ENCODE results near the gene VAV3. TPM values are rescaled to one million over a fixed set of nuclear protein-coding genes. Genes with fewer than 3 reads are reported as not detected.

Gene VAV3
- total and polyA plus RNA-seq, 3 donors from 2014 or later, result 10.1 to 11.4 (median 11.3) TPM

DNA sequence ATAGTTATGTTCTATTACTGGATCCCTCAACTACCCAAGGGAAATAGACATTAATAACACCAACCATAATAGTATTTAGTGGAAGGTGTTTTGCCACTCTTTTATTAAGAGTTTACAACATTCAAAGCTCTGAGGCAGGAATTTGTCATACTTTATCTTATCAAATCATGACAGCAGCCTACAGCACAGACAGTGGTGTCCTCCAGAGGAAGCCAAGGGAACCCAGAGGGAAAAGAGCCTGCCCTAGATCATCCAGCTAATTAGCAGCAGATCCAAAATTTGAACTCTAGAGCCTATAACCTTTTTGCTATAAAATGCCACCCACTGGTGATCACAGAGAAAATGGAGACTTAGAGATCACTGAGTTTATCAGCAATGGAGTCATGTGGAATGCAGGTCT is 18.2 kb downstream of the VAV3 start:
- Histone ChIP-seq H3K4me3 (no peak overlapping the region), H3K9me3 (no peaks in the 10 kb centered on the region), H3K27me3 (no peaks in the 10 kb centered on the region), H3K36me3 (ENCODE audit: low read depth, missing control alignments) (no peaks in the 10 kb centered on the region), H3K4me1 (no peaks in the 10 kb centered on the region), H3K27ac (no peak overlapping the region)
- no peak for DNase-seq
- TF ChIP-seq, protein P1, sequence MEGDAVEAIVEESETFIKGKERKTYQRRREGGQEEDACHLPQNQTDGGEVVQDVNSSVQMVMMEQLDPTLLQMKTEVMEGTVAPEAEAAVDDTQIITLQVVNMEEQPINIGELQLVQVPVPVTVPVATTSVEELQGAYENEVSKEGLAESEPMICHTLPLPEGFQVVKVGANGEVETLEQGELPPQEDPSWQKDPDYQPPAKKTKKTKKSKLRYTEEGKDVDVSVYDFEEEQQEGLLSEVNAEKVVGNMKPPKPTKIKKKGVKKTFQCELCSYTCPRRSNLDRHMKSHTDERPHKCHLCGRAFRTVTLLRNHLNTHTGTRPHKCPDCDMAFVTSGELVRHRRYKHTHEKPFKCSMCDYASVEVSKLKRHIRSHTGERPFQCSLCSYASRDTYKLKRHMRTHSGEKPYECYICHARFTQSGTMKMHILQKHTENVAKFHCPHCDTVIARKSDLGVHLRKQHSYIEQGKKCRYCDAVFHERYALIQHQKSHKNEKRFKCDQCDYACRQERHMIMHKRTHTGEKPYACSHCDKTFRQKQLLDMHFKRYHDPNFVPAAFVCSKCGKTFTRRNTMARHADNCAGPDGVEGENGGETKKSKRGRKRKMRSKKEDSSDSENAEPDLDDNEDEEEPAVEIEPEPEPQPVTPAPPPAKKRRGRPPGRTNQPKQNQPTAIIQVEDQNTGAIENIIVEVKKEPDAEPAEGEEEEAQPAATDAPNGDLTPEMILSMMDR (IDR thresholded peaks at IDR 0.05), result no peak
- TF ChIP-seq POLR2A (IDR thresholded peaks at IDR 0.05), result no peak
- intact Hi-C loops (cut with DNase I; ENCODE audit: low total_unique reads), result no loop called here

DNA sequence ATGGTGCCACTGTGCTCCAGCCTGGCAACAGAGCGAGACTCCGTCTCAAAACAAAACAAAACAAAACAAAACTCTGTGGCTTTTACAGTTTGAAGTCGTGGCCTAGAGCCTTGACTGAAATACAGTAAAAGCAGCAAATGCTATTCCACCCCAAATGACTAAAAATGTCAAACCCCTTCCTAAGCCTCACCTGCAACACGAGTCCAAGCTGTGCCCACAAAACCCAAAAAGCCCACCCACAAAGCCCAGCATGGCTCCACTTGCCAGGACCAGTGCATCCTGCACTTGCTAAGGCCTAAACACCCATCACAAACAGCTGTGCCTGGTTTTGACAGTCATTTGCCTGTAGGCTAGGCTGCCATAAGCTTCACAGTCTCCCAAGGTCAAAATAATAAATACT is 21.3 kb downstream of the VAV3 start:
- WGBS, 2 donors, result 88 to 89% methylated on average over 4 of the region's 4 CpGs
- no peak overlapping the region for H3K4me3 ChIP-seq
- no peaks in the 10 kb centered on the region for H3K27me3 ChIP-seq
- intact Hi-C loops (cut with DNase I; ENCODE audit: low total_unique reads), result no loop called here
- no peaks in the 10 kb centered on the region for H3K9me3 ChIP-seq
- H3K4me1 ChIP-seq, result no peaks in the 10 kb centered on the region
- no peak for TF ChIP-seq POLR2A (IDR thresholded peaks at IDR 0.05)
- TF ChIP-seq, protein P1 (IDR thresholded peaks at IDR 0.05), result no peak
- H3K27ac ChIP-seq, result no peak overlapping the region
- no peaks in the 10 kb centered on the region for H3K36me3 ChIP-seq (ENCODE audit: low read depth, missing control alignments)
- no peak for DNase-seq

DNA sequence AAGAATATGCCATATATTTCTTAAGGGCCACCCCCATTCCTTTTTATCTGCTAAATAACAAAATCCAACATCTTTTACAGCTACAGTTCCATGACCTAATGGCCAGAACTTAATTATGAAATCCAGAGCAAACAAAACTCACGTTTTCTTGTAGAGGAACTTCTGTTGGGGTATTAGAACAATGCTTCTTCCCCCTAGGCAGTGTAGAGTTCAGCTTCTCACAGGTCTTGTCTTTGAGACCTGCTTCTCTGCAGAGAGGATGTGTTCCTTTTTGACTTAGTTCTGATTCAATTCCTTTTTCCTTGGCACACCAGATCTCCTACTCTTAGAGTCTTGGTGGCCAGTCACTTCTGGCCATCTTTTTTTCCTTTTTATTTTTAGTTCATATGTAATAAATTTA is 22.2 kb downstream of the VAV3 start:
- TF ChIP-seq, protein P1 (IDR thresholded peaks at IDR 0.05), result no peak
- TF ChIP-seq POLR2A (IDR thresholded peaks at IDR 0.05), result no peak
- Histone ChIP-seq H3K36me3 (ENCODE audit: low read depth, missing control alignments) (no peaks in the 10 kb centered on the region), H3K4me3 (no peak overlapping the region), H3K27me3 (no peaks in the 10 kb centered on the region), H3K4me1 (no peaks in the 10 kb centered on the region), H3K27ac (no peak overlapping the region), H3K9me3 (no peaks in the 10 kb centered on the region)
- DNase-seq, result no peak
- WGBS, 2 donors, result 74 to 77% methylated on average over 1 of the region's 1 CpG
- intact Hi-C loops (cut with DNase I; ENCODE audit: low total_unique reads), result no loop called here

DNA sequence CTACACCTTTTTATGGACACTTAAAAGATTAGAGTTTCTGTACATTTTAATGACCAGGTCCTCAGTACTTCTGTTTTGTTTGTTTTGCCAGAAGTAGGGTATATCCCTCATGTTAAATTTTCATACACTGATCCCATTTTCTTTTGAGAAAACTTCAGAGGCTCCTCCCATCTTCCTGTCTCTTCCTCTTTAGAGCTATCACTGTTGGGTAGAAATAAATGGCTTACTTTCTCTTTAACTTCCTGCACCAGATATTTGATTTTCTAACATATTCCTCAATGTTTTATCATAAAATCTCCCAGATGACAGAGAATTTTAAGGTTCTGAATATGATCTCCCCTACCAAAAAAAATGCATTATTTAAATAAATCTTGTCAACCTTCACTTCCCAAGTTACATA is 23.4 kb downstream of the VAV3 start:
- Histone ChIP-seq H3K36me3 (ENCODE audit: low read depth, missing control alignments) (no peaks in the 10 kb centered on the region), H3K27ac (peak overlapping the region in 1 of 2 donors; percentile 10), H3K9me3 (no peaks in the 10 kb centered on the region), H3K4me1 (no peaks in the 10 kb centered on the region), H3K27me3 (no peaks in the 10 kb centered on the region), H3K4me3 (no peak overlapping the region)
- intact Hi-C loops (cut with DNase I; ENCODE audit: low total_unique reads), result no loop called here
- TF ChIP-seq POLR2A (IDR thresholded peaks at IDR 0.05), result no peak
- TF ChIP-seq, protein P1 (IDR thresholded peaks at IDR 0.05), result no peak
- no peak for DNase-seq

DNA sequence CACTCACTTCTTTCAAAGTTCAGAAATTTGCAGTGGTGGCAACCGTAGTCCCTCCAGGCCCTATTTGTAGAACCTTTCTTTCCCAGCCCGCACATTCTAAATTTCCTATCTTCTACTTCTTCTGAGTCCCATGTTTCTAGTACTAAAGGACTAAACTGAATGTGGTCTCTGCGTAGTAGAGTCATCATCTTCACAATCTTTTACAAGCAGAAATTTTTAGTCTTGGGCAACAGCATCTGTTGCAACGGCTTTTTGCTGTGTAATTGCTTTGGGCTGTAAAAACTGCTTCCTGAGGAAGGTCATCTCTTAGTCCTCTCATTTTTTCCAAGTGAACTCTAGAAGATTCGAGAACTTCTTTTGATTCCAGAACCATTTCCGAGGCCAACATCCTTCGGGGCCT is 23.9 kb downstream of the VAV3 start:
- H3K27ac ChIP-seq, result peak overlapping the region in 1 of 2 donors; percentile 10
- intact Hi-C loops (cut with DNase I; ENCODE audit: low total_unique reads), result no loop called here
- no peaks in the 10 kb centered on the region for H3K27me3 ChIP-seq
- H3K4me1 ChIP-seq, result no peaks in the 10 kb centered on the region
- no peak for DNase-seq
- WGBS, 2 donors, result 73 to 76% methylated on average over 7 of the region's 7 CpGs
- H3K36me3 ChIP-seq (ENCODE audit: low read depth, missing control alignments), result no peaks in the 10 kb centered on the region
- no peaks in the 10 kb centered on the region for H3K9me3 ChIP-seq
- TF ChIP-seq, protein P1 (IDR thresholded peaks at IDR 0.05), result no peak
- no peak for TF ChIP-seq POLR2A (IDR thresholded peaks at IDR 0.05)
- H3K4me3 ChIP-seq, result no peak overlapping the region
